ENCODE results near the gene HLA-DPA1. TPM values are rescaled to one million over a fixed set of nuclear protein-coding genes. Genes with fewer than 3 reads are reported as not detected.

HLA-DPA1 gene
- total and polyA plus RNA-seq, 2 experiments from 2014 or later = 2.5 to 4.2 TPM

GRCh38 chr6:33050014-33050810 is 23.2 kb downstream of the HLA-DPA1 start:
- no peak for DNase-seq
- H3F3A ChIP-seq (ENCODE audit: insufficient read depth) = no peaks in the 10 kb centered on the region
- no peak overlapping the region for H2AFZ ChIP-seq
- no peaks in the 10 kb centered on the region for H4K20me1 ChIP-seq (ENCODE audit: insufficient read depth)
- H3K4me3 ChIP-seq = no peak overlapping the region
- no peak overlapping the region for H3K27ac ChIP-seq
- in situ Hi-C loops (cut with MboI) = no loop called here
- H3K9me3 ChIP-seq (ENCODE audit: low read depth) = no peaks in the 10 kb centered on the region
- no peaks in the 10 kb centered on the region for H3K9me2 ChIP-seq (ENCODE audit: insufficient read depth)
- WGBS, 2 experiments (ENCODE audit: low coverage in 1 of 2, low lambda C conversion rate in 2 of 2, missing lambda C conversion rate in 2 of 2) = 49 to 50% methylated on average over 5 to 6 of the region's 6 CpGs
- H3K4me1 ChIP-seq (ENCODE audit: insufficient read depth) = no peaks in the 10 kb centered on the region
- H3K4me2 ChIP-seq (ENCODE audit: unreplicated experiment) = no peak overlapping the region
- no peaks in the 10 kb centered on the region for H3K79me2 ChIP-seq (ENCODE audit: insufficient read depth)
- H3K36me3 ChIP-seq (ENCODE audit: low read depth) = no peaks in the 10 kb centered on the region
- TF ChIP-seq EZH2 (IDR thresholded peaks at IDR 0.05; ENCODE audit: insufficient read depth, poor library complexity, severe bottlenecking) (no peak), EZH2phosphoT487 (IDR thresholded peaks at IDR 0.05; ENCODE audit: insufficient read depth, low read depth) (no peak)
- H3K9ac ChIP-seq = no peak overlapping the region
- H3K27me3 ChIP-seq (replicated peaks; ENCODE audit: insufficient read depth) = peaks cover 29% of the 10 kb centered on the region

DNA sequence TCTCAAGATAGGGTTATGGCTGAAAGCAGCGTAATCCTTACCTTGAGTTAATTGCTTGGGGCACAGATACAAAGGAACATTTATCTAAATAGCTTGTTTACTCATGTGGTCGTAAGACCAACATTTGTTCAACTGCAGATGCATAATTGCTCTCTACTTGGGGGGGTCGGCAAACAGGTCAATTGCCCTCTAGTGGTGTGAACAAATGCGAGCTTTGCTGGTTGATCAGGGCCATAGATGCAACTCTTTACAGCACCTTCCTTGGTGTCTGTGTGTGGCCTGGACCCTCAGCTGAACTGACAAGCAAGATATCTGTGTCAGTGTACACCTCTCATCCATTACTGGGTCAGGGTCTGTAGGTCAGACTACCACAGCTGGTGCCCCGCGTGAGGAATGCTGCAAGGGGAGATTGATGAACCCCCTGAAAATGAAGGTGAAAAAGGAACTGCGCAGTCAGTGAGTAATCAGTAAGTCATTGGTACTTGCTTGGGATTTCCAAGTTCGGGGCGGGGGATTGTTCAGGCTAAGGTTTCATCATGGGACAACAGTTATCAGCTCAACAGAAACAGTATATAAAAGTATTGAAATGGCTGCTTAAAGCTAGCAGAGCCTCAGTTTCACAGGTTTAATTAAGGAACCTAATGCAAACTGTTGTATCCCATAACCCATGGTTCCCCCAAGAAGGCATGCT is 24.0 kb downstream of the HLA-DPA1 start:
- Histone ChIP-seq H3K4me2 (ENCODE audit: unreplicated experiment) (no peak overlapping the region), H3K4me3 (no peak overlapping the region), H3F3A (ENCODE audit: insufficient read depth) (no peaks in the 10 kb centered on the region), H3K9ac (no peak overlapping the region), H2AFZ (no peak overlapping the region), H3K27me3 (replicated peaks; ENCODE audit: insufficient read depth) (peaks cover 34% of the 10 kb centered on the region), H3K9me3 (ENCODE audit: low read depth) (no peaks in the 10 kb centered on the region), H3K27ac (no peak overlapping the region), H3K4me1 (ENCODE audit: insufficient read depth) (no peaks in the 10 kb centered on the region), H3K36me3 (ENCODE audit: low read depth) (no peaks in the 10 kb centered on the region), H3K9me2 (ENCODE audit: insufficient read depth) (no peaks in the 10 kb centered on the region), H3K79me2 (ENCODE audit: insufficient read depth) (no peaks in the 10 kb centered on the region), H4K20me1 (ENCODE audit: insufficient read depth) (no peaks in the 10 kb centered on the region)
- in situ Hi-C loops (cut with MboI) = no loop called here
- WGBS, 2 experiments (ENCODE audit: low coverage in 1 of 2, low lambda C conversion rate in 2 of 2, missing lambda C conversion rate in 2 of 2) = 56 to 61% methylated on average over 9 of the region's 9 CpGs
- DNase-seq = no peak
- no peak for TF ChIP-seq EZH2phosphoT487 (IDR thresholded peaks at IDR 0.05; ENCODE audit: insufficient read depth, low read depth)
- TF ChIP-seq EZH2 (IDR thresholded peaks at IDR 0.05; ENCODE audit: insufficient read depth, poor library complexity, severe bottlenecking) = no peak

GRCh38 chr6:33040157-33040556 is 33.3 kb downstream of the HLA-DPA1 start:
- in situ Hi-C loops (cut with MboI) = no loop called here
- H4K20me1 ChIP-seq (ENCODE audit: insufficient read depth) = no peaks in the 10 kb centered on the region
- TF ChIP-seq EZH2 (IDR thresholded peaks at IDR 0.05; ENCODE audit: insufficient read depth, poor library complexity, severe bottlenecking) (no peak), EZH2phosphoT487 (IDR thresholded peaks at IDR 0.05; ENCODE audit: insufficient read depth, low read depth) (no peak)

DNA sequence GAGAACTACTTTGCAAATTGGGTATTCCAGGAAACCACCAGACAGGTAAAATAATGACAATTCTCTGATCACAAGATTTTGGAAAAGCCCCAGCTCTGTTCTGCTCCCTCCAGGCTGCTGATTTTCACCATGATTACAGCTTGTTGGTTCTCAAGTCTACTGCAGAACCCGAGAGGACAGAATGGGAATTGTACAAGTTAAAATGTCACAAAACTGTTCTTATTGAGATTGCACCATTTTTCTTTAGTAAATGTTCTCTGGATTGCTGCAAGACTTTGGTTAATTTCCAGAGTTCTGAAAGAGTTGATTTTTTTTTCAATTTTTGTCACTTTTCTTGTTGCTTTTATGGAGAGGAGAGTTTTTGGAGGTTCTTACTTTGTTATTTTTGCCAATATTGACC is 36.9 kb downstream of the HLA-DPA1 start:
- no peak for DNase-seq
- no peak overlapping the region for H3K9ac ChIP-seq
- no peak overlapping the region for H3K27ac ChIP-seq
- no peak overlapping the region for H2AFZ ChIP-seq
- peaks cover 45% of the 10 kb centered on the region for H3K27me3 ChIP-seq (replicated peaks; ENCODE audit: insufficient read depth)
- no peaks in the 10 kb centered on the region for H3K9me2 ChIP-seq (ENCODE audit: insufficient read depth)
- no peaks in the 10 kb centered on the region for H3K79me2 ChIP-seq (ENCODE audit: insufficient read depth)
- 16 to 33% methylated on average over 1 of the region's 1 CpG for WGBS, 2 experiments (ENCODE audit: low coverage in 1 of 2, low lambda C conversion rate in 2 of 2, missing lambda C conversion rate in 2 of 2)
- no peak overlapping the region for H3K4me3 ChIP-seq
- H4K20me1 ChIP-seq (ENCODE audit: insufficient read depth) = no peaks in the 10 kb centered on the region
- TF ChIP-seq EZH2 (IDR thresholded peaks at IDR 0.05; ENCODE audit: insufficient read depth, poor library complexity, severe bottlenecking) (no peak), EZH2phosphoT487 (IDR thresholded peaks at IDR 0.05; ENCODE audit: insufficient read depth, low read depth) (no peak)
- no peaks in the 10 kb centered on the region for H3F3A ChIP-seq (ENCODE audit: insufficient read depth)
- no peak overlapping the region for H3K4me2 ChIP-seq (ENCODE audit: unreplicated experiment)
- H3K4me1 ChIP-seq (ENCODE audit: insufficient read depth) = no peaks in the 10 kb centered on the region
- in situ Hi-C loops (cut with MboI) = no loop called here
- no peaks in the 10 kb centered on the region for H3K36me3 ChIP-seq (ENCODE audit: low read depth)
- no peaks in the 10 kb centered on the region for H3K9me3 ChIP-seq (ENCODE audit: low read depth)

More at GRCh38 chr6:33040157-33040556, 33.3 kb downstream of the HLA-DPA1 start:
- WGBS, 2 experiments (ENCODE audit: low coverage in 1 of 2, low lambda C conversion rate in 2 of 2, missing lambda C conversion rate in 2 of 2) = 79 to 89% methylated on average over 2 of the region's 2 CpGs
- H3K9ac ChIP-seq = no peak overlapping the region
- H3F3A ChIP-seq (ENCODE audit: insufficient read depth) = no peaks in the 10 kb centered on the region
- DNase-seq = no peak
- no peaks in the 10 kb centered on the region for H3K9me3 ChIP-seq (ENCODE audit: low read depth)
- H3K4me1 ChIP-seq (ENCODE audit: insufficient read depth) = no peaks in the 10 kb centered on the region
- H2AFZ ChIP-seq = no peak overlapping the region
- peaks cover 26% of the 10 kb centered on the region for H3K27me3 ChIP-seq (replicated peaks; ENCODE audit: insufficient read depth)
- H3K4me2 ChIP-seq (ENCODE audit: unreplicated experiment) = no peak overlapping the region
- H3K4me3 ChIP-seq = no peak overlapping the region
- no peaks in the 10 kb centered on the region for H3K36me3 ChIP-seq (ENCODE audit: low read depth)
- H3K27ac ChIP-seq = no peak overlapping the region
- H3K79me2 ChIP-seq (ENCODE audit: insufficient read depth) = no peaks in the 10 kb centered on the region
- H3K9me2 ChIP-seq (ENCODE audit: insufficient read depth) = no peaks in the 10 kb centered on the region
